Kidney epithelial cell (primary cell): Measurements from ENCODE around the gene KCNK10. TPM values are rescaled to one million over a fixed set of nuclear protein-coding genes. Genes with fewer than 3 reads are reported as not detected.

Experiments
- DNase-seq: peaks from one replicate; pipeline ENCODE4 v3.0.0-alpha.2; 2010; ENCODE audit warnings: low read depth
- H3K27me3 ChIP-seq: 2 replicates; pipeline ENCODE4 v1.6.0; 2011; ENCODE audit warnings: low read length; ENCODE audit not compliant: control insufficient read depth, insufficient read depth
- H3K36me3 ChIP-seq: 2 replicates; pipeline ENCODE4 v1.5.1; 2011; ENCODE audit warnings: low read length; ENCODE audit not compliant: control insufficient read depth, insufficient read depth
- H3K4me3 ChIP-seq: 2 replicates; pipeline ENCODE4 v1.5.1; 2011; ENCODE audit warnings: low read depth, mild to moderate bottlenecking, control low read depth, low read length
- CTCF ChIP-seq: IDR thresholded peaks from 2 replicates; pipeline ENCODE4 v1.5.1; 2011; ENCODE audit warnings: mild to moderate bottlenecking, moderate library complexity, low read length, control low read depth, inconsistent platforms; ENCODE audit not compliant: insufficient read depth, poor library complexity, severe bottlenecking
- total RNA-seq: library from RNA; depleted of rRNA; stranded (reverse); fragments of >200 nt; gene quantifications from 2 replicates; pipeline ENCODE4 v1.2.3, GENCODE V29; 2015

The KCNK10 gene
- total RNA-seq, 1 donor from 2014 or later = 0.04 TPM

GRCh38 chr14:88201851-88202250 is 121.2 kb downstream of the KCNK10 start:
- Histone ChIP-seq H3K4me3 (no peak overlapping the region), H3K36me3 (no peaks in the 10 kb centered on the region), H3K27me3 (no peaks in the 10 kb centered on the region)
- DNase-seq = no peak
- no peak for TF ChIP-seq CTCF

- Histone ChIP-seq H3K27me3 (no peaks in the 10 kb centered on the region), H3K36me3 (no peaks in the 10 kb centered on the region), H3K4me3 (no peak overlapping the region)
- no peak for TF ChIP-seq CTCF
- DNase-seq = no peak
These were observed 123.2 kb downstream of the KCNK10 start for GRCh38 chr14:88199882-88200281.

GRCh38 chr14:88198446-88198845 is 124.6 kb downstream of the KCNK10 start:
- Histone ChIP-seq H3K36me3 (no peaks in the 10 kb centered on the region), H3K4me3 (no peak overlapping the region), H3K27me3 (peaks cover 2% of the 10 kb centered on the region)
- no peak for TF ChIP-seq CTCF
- no peak for DNase-seq

- no peak overlapping the region for H3K4me3 ChIP-seq
- peaks cover 2% of the 10 kb centered on the region for H3K27me3 ChIP-seq
- no peak for DNase-seq
- TF ChIP-seq CTCF = no peak
- H3K36me3 ChIP-seq = no peaks in the 10 kb centered on the region
These were observed 126.1 kb downstream of the KCNK10 start for GRCh38 chr14:88196925-88197324.

GRCh38 chr14:88196116-88196890 is 126.8 kb downstream of the KCNK10 start:
- TF ChIP-seq CTCF = no peak
- no peaks in the 10 kb centered on the region for H3K36me3 ChIP-seq
- H3K4me3 ChIP-seq = no peak overlapping the region
- H3K27me3 ChIP-seq = peaks cover 2% of the 10 kb centered on the region
- DNase-seq = no peak

GRCh38 chr14:88195676-88196075 is 127.4 kb downstream of the KCNK10 start:
- Histone ChIP-seq H3K4me3 (no peak overlapping the region), H3K27me3 (peaks cover 2% of the 10 kb centered on the region), H3K36me3 (no peaks in the 10 kb centered on the region)
- TF ChIP-seq CTCF = no peak
- DNase-seq = no peak
